GM18526 (cell line): ENCODE results near the gene ITIH1.

Experiments used
- POLR2A ChIP-seq: IDR thresholded peaks from 3 replicates; pipeline ENCODE4 v1.6.1; 2011; ENCODE audit not compliant: insufficient read length; ENCODE audit errors: extremely low read depth

Gene ITIH1

DNA sequence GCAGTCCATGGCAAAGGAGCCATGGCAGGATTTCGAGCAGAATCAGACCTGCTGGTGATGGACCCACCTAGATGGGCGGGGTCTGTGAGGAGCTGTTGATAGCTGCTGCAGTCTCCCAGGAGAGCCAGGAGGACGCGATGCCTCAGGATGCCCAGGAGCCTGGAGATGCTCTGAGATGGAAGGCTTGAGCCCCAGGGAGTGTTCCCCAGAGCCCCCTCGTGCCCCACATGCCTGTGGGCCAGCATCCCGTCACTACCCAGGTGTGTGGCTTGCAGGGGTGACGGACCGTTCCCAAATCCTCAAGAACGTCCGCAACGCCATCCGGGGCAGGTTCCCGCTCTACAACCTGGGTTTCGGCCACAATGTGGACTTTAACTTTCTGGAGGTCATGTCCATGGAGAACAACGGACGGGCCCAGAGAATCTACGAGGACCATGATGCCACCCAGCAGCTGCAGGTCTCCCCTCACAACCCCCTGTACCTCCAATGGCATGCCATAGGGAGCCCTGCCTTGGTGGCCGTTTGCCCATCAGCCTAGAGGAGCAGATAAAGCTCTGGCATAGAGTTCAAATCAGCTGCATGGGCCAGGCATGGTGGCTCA is 6.7 kb downstream of the ITIH1 start:
- no peak for TF ChIP-seq POLR2A

DNA sequence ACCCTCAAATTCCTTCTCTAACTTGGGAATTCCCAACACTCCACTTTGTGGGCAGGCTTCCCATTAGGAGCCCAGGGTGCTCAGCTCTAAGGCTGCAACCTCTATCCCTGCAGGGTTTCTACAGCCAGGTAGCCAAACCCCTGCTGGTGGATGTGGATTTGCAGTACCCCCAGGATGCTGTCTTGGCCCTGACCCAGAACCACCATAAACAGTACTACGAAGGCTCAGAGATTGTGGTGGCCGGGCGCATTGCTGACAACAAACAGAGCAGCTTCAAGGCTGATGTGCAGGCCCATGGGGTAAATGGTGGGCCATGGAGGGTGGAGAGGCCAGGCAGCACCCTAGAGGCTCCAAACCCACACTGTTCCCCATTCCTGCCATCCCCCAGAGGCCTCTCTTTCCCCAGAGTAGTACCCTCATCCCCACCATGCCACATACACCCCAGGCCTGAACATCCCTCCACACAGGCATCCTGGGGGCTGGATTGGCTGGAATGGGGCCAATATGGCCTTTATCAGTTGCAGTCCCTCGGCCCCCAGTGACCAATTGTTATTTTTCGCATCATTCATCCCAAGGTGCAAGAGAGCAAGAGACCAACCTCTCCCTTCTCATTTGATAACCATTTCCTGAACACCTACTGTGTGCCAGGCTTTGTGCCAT is 7.7 kb downstream of the ITIH1 start:
- no peak for TF ChIP-seq POLR2A

DNA sequence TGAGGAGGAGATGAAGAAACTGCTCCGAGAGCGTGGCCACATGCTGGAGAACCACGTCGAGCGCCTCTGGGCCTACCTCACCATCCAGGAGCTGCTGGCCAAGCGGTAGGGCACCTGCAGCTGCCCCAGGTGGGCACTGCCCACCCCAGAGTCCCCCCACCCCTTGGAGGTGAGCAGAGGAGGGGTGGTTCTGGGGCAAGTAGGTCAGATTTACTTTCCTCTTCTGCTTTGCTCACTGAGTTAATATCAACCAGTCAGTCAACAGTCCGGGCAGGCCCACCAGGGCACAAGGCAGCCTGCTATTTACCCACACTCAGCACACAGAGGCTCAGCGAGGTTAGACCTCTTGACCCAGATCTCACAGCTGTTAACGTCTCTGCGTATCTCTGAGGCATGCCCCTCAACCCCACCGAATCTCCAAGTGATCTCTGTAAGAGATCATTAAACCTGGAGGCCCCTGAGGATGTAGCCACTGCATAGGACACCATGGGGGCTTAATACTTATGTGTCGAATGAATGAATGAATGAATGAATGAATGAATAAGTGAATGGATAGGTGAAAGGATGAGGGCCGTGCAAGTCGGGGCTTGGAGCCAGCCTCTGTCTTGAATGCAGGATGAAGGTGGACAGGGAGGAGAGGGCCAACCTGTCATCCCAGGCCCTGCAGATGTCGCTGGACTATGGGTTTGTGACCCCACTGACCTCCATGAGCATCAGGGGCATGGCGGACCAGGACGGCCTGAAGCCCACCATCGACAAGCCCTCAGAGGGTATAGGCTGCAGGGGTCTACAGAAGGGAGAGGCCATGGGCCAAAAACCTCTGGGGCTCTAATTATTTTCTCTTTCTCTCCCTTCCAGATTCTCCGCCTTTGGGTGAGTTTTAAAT is 9.2 kb downstream of the ITIH1 start:
- TF ChIP-seq POLR2A = no peak

DNA sequence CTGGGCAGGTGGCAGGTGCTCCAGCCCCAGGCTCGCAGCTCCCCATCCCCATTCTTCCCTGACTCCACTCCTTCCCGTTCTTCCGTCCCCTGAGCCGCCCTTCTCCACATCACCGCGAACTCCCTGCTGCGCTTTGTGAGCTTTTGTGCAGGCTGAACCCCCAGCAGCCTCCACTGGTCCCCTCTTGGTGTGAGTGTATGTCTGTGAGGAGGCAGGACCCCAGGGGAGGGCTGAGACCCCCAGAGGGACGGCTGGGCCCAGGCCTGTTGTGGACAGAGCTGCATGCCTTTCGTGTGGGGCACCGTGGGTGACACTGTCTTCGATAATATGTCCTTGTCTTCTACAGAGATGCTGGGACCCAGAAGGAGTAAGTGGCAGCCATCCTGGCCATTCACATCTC is 9.8 kb downstream of the ITIH1 start:
- TF ChIP-seq POLR2A = no peak

DNA sequence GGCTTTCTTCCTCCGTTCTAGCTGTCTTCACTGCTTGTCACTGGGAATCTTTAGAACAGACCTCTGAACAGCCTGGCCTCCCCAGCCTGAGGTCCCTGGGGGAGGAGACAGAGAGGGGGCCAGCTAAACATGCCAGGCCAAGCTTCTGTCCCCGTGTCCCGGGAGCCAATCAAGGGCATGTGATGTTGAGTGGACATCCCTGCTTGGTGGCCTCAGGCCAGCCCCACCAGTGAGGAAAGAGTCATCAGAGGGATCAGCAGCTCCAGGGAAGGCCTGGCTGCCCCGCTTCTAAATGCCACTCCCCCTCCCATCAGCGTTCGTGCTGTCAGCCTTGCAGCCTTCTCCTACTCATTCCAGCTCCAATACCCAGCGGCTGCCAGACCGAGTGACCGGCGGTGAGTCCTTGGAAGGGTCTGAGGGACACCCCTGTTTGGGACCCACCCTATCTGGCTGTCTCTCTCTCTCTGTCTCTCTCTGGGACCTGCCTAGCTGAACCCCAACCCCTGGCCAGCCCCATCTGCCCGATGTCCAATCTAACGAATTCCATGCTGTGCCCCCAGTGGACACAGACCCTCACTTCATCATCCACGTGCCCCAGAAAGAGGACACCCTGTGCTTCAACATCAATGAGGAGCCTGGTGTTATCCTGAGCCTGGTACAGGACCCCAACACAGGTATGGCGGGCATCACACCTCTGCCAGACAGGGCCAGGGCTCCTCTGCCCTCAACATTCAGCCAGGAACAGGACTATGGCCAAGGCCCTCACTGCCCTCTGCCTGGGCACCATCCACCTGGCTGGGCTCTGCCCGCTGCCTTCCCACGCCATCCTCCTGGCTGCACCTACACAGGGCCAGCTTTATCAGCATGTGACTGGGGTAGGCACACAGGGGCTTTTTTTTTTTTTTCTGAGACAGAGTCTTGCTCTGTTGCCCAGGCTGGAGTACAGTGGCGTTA is 10.6 kb downstream of the ITIH1 start:
- TF ChIP-seq POLR2A = no peak

DNA sequence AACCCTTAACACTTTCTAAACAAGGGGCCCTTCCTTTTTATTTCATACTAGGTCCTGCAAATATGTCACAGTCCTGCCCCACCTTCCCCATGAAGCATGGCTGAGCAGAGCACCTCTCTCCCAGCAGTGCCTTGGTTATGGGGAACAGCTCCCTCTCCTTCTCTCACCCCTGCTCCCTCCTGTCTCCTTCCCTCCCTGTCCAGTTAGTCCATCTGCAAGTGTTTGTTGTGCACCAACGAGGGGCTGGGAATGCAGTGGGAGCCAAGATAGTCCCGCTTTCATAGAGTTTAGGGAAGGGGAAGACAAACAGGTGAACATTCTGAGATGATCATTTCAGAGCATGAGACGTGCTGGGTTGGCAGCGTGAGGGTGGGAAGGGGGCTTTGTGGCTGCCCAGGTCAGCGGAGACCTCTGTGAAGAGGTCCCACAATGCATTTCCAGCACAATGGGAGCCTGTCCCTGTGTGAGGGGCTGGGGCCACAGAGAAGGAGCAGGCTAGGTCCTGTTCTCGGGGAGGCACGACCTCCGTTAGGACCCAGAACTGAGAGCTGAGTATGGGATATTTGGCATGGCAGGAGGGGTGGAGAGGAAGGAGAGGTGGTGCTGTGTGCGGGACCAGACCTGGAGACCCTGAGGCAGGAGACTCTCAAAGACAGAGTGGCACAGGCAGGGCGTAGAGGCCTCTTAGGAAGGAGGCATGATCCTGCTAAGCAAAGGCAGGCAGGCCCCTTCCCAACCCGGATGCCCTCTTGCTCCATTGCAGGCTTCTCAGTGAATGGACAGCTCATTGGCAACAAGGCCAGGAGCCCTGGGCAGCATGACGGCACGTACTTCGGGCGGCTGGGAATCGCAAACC is 11.7 kb downstream of the ITIH1 start:
- no peak for TF ChIP-seq POLR2A

DNA sequence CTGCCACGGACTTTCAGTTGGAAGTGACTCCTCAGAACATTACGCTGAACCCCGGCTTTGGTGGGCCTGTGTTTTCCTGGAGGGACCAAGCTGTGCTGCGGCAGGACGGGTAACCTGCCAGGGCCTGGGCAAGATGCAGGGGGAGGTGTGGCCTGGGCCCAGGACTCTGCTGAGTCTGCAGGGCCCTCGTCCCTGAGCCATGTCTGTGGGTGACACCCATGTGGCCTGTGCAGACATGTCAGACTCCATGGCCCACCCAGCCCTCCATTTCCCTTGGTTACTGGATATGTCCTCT is 12.3 kb downstream of the ITIH1 start:
- TF ChIP-seq POLR2A = no peak

DNA sequence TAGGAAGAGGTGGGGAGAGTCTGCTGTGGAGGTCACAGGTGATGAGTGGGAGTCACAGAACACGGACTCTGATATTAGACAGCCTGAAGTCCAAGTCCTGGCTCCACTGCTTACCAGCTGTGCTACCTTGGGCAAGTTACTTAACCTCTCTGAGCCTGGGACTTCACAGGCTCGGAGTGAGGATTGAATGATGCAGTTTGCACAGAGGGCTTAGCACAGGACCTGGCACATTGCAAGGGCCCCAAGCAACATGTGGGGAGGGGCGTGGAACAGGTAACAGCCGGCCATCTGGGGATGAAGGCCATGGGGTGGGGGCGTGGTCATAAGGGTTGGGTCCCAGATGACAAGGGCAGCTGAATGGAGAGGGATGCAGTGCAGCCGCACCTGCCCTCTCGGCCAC is 12.9 kb downstream of the ITIH1 start:
- no peak for TF ChIP-seq POLR2A

DNA sequence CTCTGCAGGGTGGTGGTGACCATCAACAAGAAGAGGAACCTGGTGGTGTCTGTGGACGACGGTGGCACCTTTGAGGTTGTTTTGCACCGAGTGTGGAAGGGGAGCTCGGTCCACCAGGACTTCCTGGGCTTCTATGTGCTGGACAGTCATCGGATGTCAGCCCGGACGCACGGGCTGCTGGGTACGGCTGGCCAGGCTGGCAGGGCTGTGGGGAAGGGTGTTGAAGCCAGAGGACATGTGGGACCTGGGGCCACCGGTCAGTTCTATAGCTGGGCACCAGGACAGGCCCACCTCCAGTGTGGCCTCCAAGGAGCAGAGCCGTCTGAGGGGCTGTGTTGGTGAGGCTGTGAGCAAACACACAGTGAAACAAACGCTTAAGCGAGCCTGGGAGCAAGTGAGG is 13.3 kb downstream of the ITIH1 start:
- no peak for TF ChIP-seq POLR2A

DNA sequence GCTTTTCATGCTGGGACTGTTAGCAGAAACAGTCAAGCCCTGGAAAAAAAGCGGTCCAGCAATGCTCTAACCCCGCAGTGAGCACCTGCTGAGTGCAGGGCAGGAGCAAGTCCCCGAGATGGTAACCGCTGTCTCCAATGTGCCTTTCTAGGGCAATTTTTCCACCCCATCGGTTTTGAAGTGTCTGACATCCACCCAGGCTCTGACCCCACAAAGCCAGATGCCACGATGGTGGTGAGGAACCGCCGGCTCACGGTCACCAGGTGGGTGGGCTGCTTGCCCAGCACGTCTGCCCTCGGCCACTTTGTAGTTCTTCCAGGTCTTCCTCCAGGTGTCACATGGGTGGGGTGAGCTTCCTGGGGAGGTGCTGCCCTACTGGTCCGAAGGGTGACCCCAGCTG is 14.0 kb downstream of the ITIH1 start:
- no peak for TF ChIP-seq POLR2A

DNA sequence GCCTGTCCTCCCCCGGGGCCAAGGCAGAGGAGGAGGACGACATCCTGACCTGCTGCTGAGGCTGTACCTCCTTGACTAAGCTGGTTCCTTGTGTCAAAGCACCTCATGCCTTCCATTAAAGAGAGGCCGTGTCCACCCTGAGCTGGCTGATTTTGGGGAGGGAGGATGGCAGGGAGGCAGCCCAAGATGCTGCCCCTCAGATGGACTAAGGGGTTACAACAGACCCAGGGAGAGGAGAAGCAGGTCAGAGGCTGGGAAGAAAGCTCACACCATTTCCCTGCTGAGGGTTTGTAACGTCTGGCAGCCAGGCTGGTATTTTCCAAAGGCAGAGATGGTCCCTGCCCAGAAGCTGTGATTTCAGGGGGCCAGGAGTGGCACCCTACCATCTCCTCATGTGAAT is 14.5 kb downstream of the ITIH1 start:
- TF ChIP-seq POLR2A = no peak

DNA sequence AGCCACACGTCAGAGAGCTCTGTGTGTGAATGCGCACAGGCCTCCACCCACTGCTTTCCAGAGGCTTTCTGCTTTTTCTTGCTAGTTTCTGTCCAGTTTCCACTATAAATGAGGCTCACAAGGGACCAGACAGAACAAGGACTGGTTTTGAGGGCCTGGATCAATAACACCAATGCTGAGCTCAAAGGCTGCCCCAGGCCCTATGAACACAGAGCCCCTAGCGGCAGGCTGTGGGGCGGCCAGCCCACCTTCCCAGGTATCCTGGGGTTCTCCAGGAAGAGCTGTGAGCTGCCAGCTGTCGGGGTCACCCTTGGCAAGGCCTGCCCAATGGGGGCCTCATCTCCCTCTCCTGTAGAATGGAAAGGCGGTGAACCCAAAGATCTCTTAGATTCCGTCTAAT is 15.0 kb downstream of the ITIH1 start:
- no peak for TF ChIP-seq POLR2A

DNA sequence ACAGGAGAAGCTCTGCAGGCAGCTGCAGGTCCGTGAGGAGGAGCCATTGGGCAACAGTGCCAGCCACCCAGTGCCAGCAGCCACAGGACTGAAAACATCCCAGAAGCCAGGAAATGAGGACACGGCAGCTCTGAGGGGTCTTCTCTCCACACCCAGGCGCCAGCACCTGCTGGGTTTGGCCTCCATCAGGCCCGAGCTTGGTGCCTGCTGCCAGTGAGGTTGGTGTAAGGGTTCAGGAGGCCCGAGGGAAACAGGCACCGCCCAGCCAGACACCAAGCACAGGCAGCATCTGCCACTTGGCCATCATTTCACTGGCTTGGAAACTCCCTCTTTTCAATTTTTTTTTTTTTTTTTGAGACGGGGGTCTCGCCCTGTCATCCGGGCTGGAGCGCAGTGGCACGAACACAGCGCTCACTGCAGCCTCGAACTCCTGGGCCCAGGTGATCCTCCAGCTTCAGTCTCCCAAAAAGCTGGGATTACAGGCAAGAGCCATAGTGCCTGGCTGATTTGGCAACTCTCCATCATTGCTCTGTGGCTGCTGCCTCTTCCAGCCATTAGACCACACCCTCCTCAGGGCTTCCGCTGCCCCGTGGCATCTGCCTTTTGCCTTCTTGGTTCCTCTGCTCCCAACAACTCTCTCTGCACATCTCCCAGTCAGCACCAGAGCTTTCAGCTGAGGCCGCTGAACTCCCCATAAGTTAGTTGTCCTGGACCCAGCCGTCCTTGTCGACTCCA is 15.7 kb downstream of the ITIH1 start:
- TF ChIP-seq POLR2A = no peak
